Skeletal muscle satellite cell (primary cell): ENCODE results near the gene CEP63.

Source experiments
- H3K27me3 ChIP-seq: 2 replicates; pipeline ENCODE4 v1.7.0; 2013; ENCODE audit warnings: low read length; ENCODE audit not compliant: control insufficient read depth, insufficient read depth
- H3K36me3 ChIP-seq: 2 replicates; pipeline ENCODE4 v1.7.0; 2013; ENCODE audit warnings: mild to moderate bottlenecking, control low read depth, low read length; ENCODE audit not compliant: insufficient read depth
- H3K4me1 ChIP-seq: 2 replicates; pipeline ENCODE4 v1.7.0; 2013; ENCODE audit warnings: low read length; ENCODE audit not compliant: control insufficient read depth, insufficient read depth
- H3K4me2 ChIP-seq: 2 replicates; pipeline ENCODE4 v1.7.0; 2013; ENCODE audit warnings: mild to moderate bottlenecking, low read length
- H3K4me3 ChIP-seq: 2 replicates; pipeline ENCODE4 v1.7.0; 2013; ENCODE audit warnings: low read length
- H3K9ac ChIP-seq: 2 replicates; pipeline ENCODE4 v1.7.0; 2013; ENCODE audit warnings: mild to moderate bottlenecking, low read depth, low read length, moderate library complexity
- H3K9me3 ChIP-seq: replicated peaks from 2 replicates; pipeline ENCODE4 v1.7.0; 2013; ENCODE audit warnings: mild to moderate bottlenecking, control low read depth, low read length

CEP63 gene

GRCh38 chr3:134471521-134472193 lies 14.2 kb upstream of the CEP63 start:
- H3K4me2 ChIP-seq: peak overlapping the region; percentile 19
- H3K4me1 ChIP-seq: peaks cover 21% of the 10 kb centered on the region
- H3K9me3 ChIP-seq: no peaks in the 10 kb centered on the region
- H3K9ac ChIP-seq: peak overlapping the region; percentile 47
- H3K36me3 ChIP-seq: peaks cover 11% of the 10 kb centered on the region
- H3K27me3 ChIP-seq: no peaks in the 10 kb centered on the region
- H3K4me3 ChIP-seq: no peak overlapping the region

- H3K9ac ChIP-seq: no peak overlapping the region
- H3K4me3 ChIP-seq: no peak overlapping the region
- H3K36me3 ChIP-seq: peaks cover 22% of the 10 kb centered on the region
- peaks cover 31% of the 10 kb centered on the region for H3K4me1 ChIP-seq
- no peaks in the 10 kb centered on the region for H3K9me3 ChIP-seq
- H3K4me2 ChIP-seq: no peak overlapping the region
- H3K27me3 ChIP-seq: no peaks in the 10 kb centered on the region
These were observed 13.0 kb upstream of the CEP63 start for GRCh38 chr3:134472831-134473230.

- Histone ChIP-seq H3K4me1 (peaks cover 31% of the 10 kb centered on the region), H3K27me3 (no peaks in the 10 kb centered on the region), H3K9me3 (no peaks in the 10 kb centered on the region), H3K9ac (peak overlapping the region; percentile 62), H3K4me3 (no peak overlapping the region), H3K36me3 (peaks cover 34% of the 10 kb centered on the region), H3K4me2 (no peak overlapping the region)
These were observed 11.8 kb upstream of the CEP63 start for GRCh38 chr3:134473868-134474546.

GRCh38 chr3:134474956-134475355 lies 10.9 kb upstream of the CEP63 start:
- Histone ChIP-seq H3K4me2 (no peak overlapping the region), H3K9me3 (no peaks in the 10 kb centered on the region), H3K4me1 (peaks cover 31% of the 10 kb centered on the region), H3K27me3 (no peaks in the 10 kb centered on the region), H3K36me3 (peaks cover 36% of the 10 kb centered on the region), H3K9ac (no peak overlapping the region), H3K4me3 (no peak overlapping the region)

- Histone ChIP-seq H3K27me3 (no peaks in the 10 kb centered on the region), H3K9me3 (no peaks in the 10 kb centered on the region), H3K4me1 (peaks cover 34% of the 10 kb centered on the region), H3K4me3 (no peak overlapping the region), H3K4me2 (no peak overlapping the region), H3K36me3 (peaks cover 48% of the 10 kb centered on the region), H3K9ac (peak overlapping the region; percentile 74)
These were observed 9.6 kb upstream of the CEP63 start for GRCh38 chr3:134476306-134476705.

- H3K36me3 ChIP-seq: peaks cover 54% of the 10 kb centered on the region
- peaks cover 27% of the 10 kb centered on the region for H3K4me1 ChIP-seq
- H3K27me3 ChIP-seq: no peaks in the 10 kb centered on the region
- no peak overlapping the region for H3K4me3 ChIP-seq
- H3K4me2 ChIP-seq: no peak overlapping the region
- peak overlapping the region; percentile 74 for H3K9ac ChIP-seq
- H3K9me3 ChIP-seq: no peaks in the 10 kb centered on the region
These were observed 8.9 kb upstream of the CEP63 start for GRCh38 chr3:134477002-134477401.

GRCh38 chr3:134477938-134478337 lies 7.9 kb upstream of the CEP63 start:
- peaks cover 61% of the 10 kb centered on the region for H3K36me3 ChIP-seq
- H3K9ac ChIP-seq: peak overlapping the region; percentile 74
- H3K4me1 ChIP-seq: peaks cover 31% of the 10 kb centered on the region
- H3K4me2 ChIP-seq: no peak overlapping the region
- no peaks in the 10 kb centered on the region for H3K27me3 ChIP-seq
- H3K9me3 ChIP-seq: no peaks in the 10 kb centered on the region
- H3K4me3 ChIP-seq: no peak overlapping the region

GRCh38 chr3:134480546-134480945 lies 5.3 kb upstream of the CEP63 start:
- no peak overlapping the region for H3K4me3 ChIP-seq
- H3K36me3 ChIP-seq: peaks cover 61% of the 10 kb centered on the region
- H3K4me1 ChIP-seq: peaks cover 47% of the 10 kb centered on the region

GRCh38 chr3:134481166-134481565 lies 4.7 kb upstream of the CEP63 start:
- H3K27me3 ChIP-seq: no peaks in the 10 kb centered on the region
- peaks cover 55% of the 10 kb centered on the region for H3K36me3 ChIP-seq
- no peak overlapping the region for H3K9ac ChIP-seq
- no peak overlapping the region for H3K4me3 ChIP-seq
- H3K9me3 ChIP-seq: no peaks in the 10 kb centered on the region
- peaks cover 47% of the 10 kb centered on the region for H3K4me1 ChIP-seq
- no peak overlapping the region for H3K4me2 ChIP-seq

More at GRCh38 chr3:134480546-134480945, 5.3 kb upstream of the CEP63 start:
- no peak overlapping the region for H3K9ac ChIP-seq
- no peaks in the 10 kb centered on the region for H3K27me3 ChIP-seq
- H3K9me3 ChIP-seq: no peaks in the 10 kb centered on the region
- H3K4me2 ChIP-seq: no peak overlapping the region

GRCh38 chr3:134482622-134483021 lies 3.2 kb upstream of the CEP63 start:
- peak overlapping the region; percentile 72 for H3K9ac ChIP-seq
- peaks cover 41% of the 10 kb centered on the region for H3K36me3 ChIP-seq
- peak overlapping the region; percentile 51 for H3K4me3 ChIP-seq
- peaks cover 44% of the 10 kb centered on the region for H3K4me1 ChIP-seq
- no peaks in the 10 kb centered on the region for H3K9me3 ChIP-seq
- H3K27me3 ChIP-seq: no peaks in the 10 kb centered on the region
- peak overlapping the region; percentile 78 for H3K4me2 ChIP-seq

GRCh38 chr3:134483195-134483900 lies 2.5 kb upstream of the CEP63 start:
- peaks cover 33% of the 10 kb centered on the region for H3K36me3 ChIP-seq
- H3K4me2 ChIP-seq: peak overlapping the region; percentile 78
- peaks cover 43% of the 10 kb centered on the region for H3K4me1 ChIP-seq
- peak overlapping the region; percentile 51 for H3K4me3 ChIP-seq
- peak overlapping the region; percentile 72 for H3K9ac ChIP-seq
- H3K9me3 ChIP-seq: no peaks in the 10 kb centered on the region
- no peaks in the 10 kb centered on the region for H3K27me3 ChIP-seq
